HEK293T (cell line): ENCODE results near the gene ANKRD52.

Source experiments
- BHLHE40 ChIP-seq: fragments of 450-650 bp; IDR thresholded peaks from 2 replicates; pipeline ENCODE4 v1.6.1; 2016; ENCODE audit warnings: mild to moderate bottlenecking, moderate library complexity, borderline replicate concordance
- CTBP1 ChIP-seq: fragments of 450-650 bp; IDR thresholded peaks from 2 replicates; pipeline ENCODE4 v1.6.1; 2016; ENCODE audit warnings: borderline replicate concordance
- FOXA1 ChIP-seq: fragments of 450-650 bp; IDR thresholded peaks from 2 replicates; pipeline ENCODE4 v1.6.1; 2016; ENCODE audit warnings: mild to moderate bottlenecking
- FOXK2 ChIP-seq: fragments of 450-650 bp; IDR thresholded peaks from 2 replicates; pipeline ENCODE4 v1.6.1; 2016; ENCODE audit warnings: mild to moderate bottlenecking
- FOXM1 ChIP-seq: fragments of 450-650 bp; IDR thresholded peaks from 2 replicates; pipeline ENCODE4 v1.6.1; 2017; ENCODE audit warnings: mild to moderate bottlenecking, borderline replicate concordance
- HDGF ChIP-seq: fragments of 450-650 bp; IDR thresholded peaks from 2 replicates; pipeline ENCODE4 v1.6.1; 2017; ENCODE audit warnings: antibody characterized with exemption, borderline replicate concordance
- L3MBTL2 ChIP-seq: fragments of 450-650 bp; conservative IDR thresholded peaks from 2 replicates; pipeline ENCODE4 v1.6.1; 2016; ENCODE audit warnings: mild to moderate bottlenecking
- NFRKB ChIP-seq: fragments of 450-650 bp; IDR thresholded peaks from 2 replicates; pipeline ENCODE4 v1.6.1; 2016; ENCODE audit warnings: mild to moderate bottlenecking, moderate library complexity
- PKNOX1 ChIP-seq: fragments of 450-650 bp; IDR thresholded peaks from 2 replicates; pipeline ENCODE4 v1.6.1; 2016
- SP1 ChIP-seq: fragments of 450-650 bp; IDR thresholded peaks from 2 replicates; pipeline ENCODE4 v1.6.1; 2017
- SUZ12 ChIP-seq: fragments of 450-650 bp; IDR thresholded peaks from 2 replicates; pipeline ENCODE4 v1.6.1; 2016; ENCODE audit warnings: mild to moderate bottlenecking
- TARDBP ChIP-seq: fragments of 450-650 bp; IDR thresholded peaks from 2 replicates; pipeline ENCODE4 v1.6.1; 2016
- ZNF384 ChIP-seq: fragments of 450-650 bp; IDR thresholded peaks from 2 replicates; pipeline ENCODE4 v1.6.1; 2016

- TF ChIP-seq FOXK2 (no peak), FOXM1 (no peak), FOXA1 (no peak), SP1 (no peak), L3MBTL2 (no peak), NFRKB (no peak), PKNOX1 (no peak), TARDBP (no peak), BHLHE40 (no peak), SUZ12 (no peak), HDGF (no peak), CTBP1 (no peak), ZNF384 (no peak)
Measured at GRCh38 chr12:56304276-56304675, 46.1 kb upstream of the ANKRD52 start.
